AG10803 (cell line): ENCODE results near the gene HIVEP2.

Source experiments
- DNase-seq: peaks from one replicate; pipeline ENCODE4 v3.0.0; 2010; ENCODE audit warnings: low read depth
- H3K4me3 ChIP-seq: 2 replicates; pipeline ENCODE4 v1.5.1; 2011; ENCODE audit warnings: mild to moderate bottlenecking, low read length, control low read depth
- TF ChIP-seq, protein P1 (sequence below): conservative IDR thresholded peaks from 2 replicates; pipeline ENCODE4 v1.5.1; 2011; ENCODE audit warnings: mild to moderate bottlenecking, low read length, control low read depth, inconsistent platforms

The HIVEP2 gene

DNA sequence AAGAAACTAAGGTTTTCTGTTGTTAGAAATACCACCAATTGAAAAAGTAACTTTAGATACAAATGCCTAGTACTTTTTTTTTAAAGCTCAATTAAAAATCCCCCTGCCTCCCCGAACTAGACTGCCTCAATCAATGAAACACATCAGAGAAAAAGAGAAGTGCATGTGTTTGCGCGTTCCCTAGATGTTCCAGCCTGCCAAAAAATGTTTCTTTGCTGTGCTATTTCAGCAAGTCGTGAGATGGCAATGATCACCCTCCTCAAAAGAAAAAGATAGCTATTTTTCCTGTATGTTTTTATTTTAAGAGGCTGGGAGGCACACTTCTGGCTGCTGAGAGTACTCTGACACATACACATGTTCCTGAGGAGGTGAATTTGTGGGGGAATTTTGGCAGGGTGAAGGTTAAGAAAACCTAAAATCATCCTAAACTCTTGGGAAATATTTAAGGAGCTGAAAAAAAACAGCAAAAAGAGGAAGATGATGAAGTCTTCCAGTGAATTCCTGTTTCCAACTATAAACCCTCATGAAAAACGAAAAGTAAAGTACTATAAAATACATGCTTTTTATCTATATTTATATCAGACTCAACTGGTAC, 114.8 kb downstream of the HIVEP2 start:
- DNase-seq, result no peak
- H3K4me3 ChIP-seq, result no peak overlapping the region
- TF ChIP-seq, protein P1, sequence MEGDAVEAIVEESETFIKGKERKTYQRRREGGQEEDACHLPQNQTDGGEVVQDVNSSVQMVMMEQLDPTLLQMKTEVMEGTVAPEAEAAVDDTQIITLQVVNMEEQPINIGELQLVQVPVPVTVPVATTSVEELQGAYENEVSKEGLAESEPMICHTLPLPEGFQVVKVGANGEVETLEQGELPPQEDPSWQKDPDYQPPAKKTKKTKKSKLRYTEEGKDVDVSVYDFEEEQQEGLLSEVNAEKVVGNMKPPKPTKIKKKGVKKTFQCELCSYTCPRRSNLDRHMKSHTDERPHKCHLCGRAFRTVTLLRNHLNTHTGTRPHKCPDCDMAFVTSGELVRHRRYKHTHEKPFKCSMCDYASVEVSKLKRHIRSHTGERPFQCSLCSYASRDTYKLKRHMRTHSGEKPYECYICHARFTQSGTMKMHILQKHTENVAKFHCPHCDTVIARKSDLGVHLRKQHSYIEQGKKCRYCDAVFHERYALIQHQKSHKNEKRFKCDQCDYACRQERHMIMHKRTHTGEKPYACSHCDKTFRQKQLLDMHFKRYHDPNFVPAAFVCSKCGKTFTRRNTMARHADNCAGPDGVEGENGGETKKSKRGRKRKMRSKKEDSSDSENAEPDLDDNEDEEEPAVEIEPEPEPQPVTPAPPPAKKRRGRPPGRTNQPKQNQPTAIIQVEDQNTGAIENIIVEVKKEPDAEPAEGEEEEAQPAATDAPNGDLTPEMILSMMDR, result no peak

DNA sequence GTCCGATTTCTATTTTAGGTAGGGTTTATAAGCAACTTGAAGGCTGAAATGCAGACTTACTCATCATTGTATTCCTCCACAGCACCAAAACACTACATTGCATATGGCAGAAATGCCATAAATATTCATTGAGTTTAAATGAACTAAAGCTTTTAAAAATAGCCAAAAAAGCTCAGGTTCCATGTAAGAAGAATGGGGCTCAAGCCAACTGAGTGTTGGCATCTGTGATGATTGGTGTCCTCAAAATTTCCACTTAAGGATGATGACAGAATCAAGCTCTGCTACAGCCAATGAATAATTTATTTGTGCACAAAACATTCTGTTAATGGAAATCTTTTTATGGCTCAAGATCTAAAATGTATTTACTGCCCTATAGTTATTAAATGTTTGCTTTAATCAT, 115.4 kb downstream of the HIVEP2 start:
- H3K4me3 ChIP-seq, result no peak overlapping the region
- TF ChIP-seq, protein P1, result no peak
- no peak for DNase-seq

DNA sequence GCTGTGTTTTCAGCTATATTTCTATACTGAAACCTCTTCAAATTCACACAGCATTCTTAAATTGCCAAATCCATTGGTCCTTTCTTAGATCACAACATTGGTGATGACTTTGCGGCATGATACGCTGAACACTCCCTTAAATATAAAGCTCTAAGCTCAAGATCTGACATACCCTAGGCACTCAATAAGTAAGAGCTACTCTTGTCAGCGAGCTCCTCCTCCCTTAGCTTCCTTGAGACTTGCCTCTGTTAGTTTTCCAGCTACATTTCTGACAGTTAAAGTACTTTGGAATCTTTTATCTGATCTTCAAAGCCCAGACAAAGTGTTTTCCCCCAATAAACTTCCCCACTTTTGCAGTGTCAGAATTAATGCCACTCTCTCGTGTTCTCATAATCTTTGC, 117.0 kb downstream of the HIVEP2 start:
- TF ChIP-seq, protein P1, result no peak
- no peak for DNase-seq
- no peak overlapping the region for H3K4me3 ChIP-seq

DNA sequence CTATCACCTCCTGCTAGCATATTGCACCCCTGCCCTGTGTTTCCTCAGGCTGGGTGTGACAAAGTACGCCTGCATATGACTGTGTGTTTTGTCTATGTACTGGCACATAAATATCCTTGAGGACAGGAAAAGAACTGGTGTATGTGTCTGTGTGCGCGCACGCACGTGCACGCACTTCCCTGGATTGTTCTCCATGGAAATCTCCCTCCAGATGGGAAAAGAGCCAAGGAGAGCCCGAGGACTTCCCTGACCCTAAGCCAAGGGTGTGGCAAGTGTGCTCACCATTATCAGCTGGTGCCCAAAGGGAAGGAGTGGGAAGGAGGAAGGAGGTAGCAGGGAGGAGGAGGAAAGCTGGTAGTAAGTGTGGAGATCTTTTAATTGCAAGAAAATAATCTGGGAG, 117.6 kb downstream of the HIVEP2 start:
- no peak for DNase-seq
- TF ChIP-seq, protein P1, result no peak
- H3K4me3 ChIP-seq, result no peak overlapping the region

- no peak overlapping the region for H3K4me3 ChIP-seq
- DNase-seq, result no peak
- TF ChIP-seq, protein P1, result no peak
Observed at GRCh38 chr6:142825760-142826159, 119.2 kb downstream of the HIVEP2 start.

DNA sequence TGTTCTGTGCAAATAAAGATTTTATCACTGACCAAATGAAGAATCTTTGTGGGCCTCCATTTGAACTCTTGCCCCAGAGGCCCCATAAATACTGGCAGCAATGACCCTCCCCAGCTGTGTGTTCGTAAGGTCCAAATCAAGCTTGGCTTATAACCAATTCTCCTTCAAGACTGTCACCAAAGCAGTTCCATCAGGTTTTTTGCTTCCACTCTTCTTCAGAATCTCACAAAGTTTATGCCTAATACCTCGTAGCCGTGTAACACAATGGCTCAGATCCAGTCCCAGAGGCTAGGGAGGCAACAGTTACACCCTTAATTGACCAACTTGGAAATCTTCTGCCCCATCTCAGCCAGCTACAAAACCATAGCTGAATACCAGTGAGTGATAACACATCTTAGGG, 120.5 kb downstream of the HIVEP2 start:
- no peak for DNase-seq
- TF ChIP-seq, protein P1, result no peak
- no peak overlapping the region for H3K4me3 ChIP-seq

- DNase-seq, result no peak
- TF ChIP-seq, protein P1, result no peak
- H3K4me3 ChIP-seq, result no peak overlapping the region
Observed at GRCh38 chr6:142823256-142823902, 121.6 kb downstream of the HIVEP2 start.
